T-helper 2 cell treated with Interferon-gamma antibody and Interleukin-4, amounts not matched to agents 100 ng/mL and 5 ng/mL, for 36 hours (primary cell): ENCODE measurements around the gene RPTOR. TPM values are rescaled to one million over a fixed set of nuclear protein-coding genes. Genes with fewer than 3 reads are reported as not detected.

Source experiments
- intact Hi-C: fragments of 100-400 bp; cut with micrococcal nuclease; formaldehyde crosslinking; loops from one replicate; pipeline ENCODE4 v1.15.1; 2023
- total RNA-seq: library from RNA; stranded (reverse); gene quantifications from 2 replicates; pipeline ENCODE4 v1.2.3, GENCODE V29; 2022

RPTOR gene
- total RNA-seq, 1 donor from 2014 or later: 78.5 TPM

DNA sequence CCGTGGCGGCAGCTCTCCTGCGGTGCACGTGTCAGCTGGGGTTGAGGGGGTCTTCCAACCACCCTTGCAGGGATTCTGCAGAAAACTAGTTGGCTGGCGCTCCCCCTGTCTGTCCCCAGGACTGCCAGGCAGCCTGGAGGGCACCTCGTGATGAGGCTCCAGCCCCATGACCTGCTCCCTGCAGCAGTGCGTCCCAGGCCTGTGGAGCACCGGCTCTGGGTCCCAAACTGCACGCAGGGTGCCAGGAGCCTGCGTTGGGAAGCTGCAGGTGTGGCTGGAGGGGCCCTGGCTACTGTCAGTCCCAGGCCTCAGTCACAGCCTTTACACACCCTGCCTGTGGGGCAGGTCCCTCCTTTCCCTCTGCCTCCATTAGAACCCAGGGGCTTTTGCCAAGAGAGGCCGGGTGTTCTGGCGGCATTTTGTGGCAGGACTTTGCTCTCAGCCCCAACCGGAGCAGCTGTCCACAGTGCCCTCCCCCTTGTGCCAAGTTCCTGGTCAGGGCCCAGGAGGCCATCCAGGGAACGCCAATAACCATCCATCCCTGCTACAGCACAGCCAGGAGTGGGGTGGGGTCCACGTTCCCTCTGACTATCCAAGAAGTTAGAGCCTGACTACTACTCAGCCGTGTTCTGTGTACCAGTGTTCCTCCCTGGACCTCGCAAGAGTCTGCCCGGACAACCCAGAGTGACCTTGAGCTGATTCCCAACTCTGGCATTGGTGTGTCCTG, 456.2 kb downstream of the RPTOR start:
- intact Hi-C loops: no loop called here

GRCh38 chr17:81002013-81002384, 457.4 kb downstream of the RPTOR start:
- intact Hi-C loops: no loop called here

DNA sequence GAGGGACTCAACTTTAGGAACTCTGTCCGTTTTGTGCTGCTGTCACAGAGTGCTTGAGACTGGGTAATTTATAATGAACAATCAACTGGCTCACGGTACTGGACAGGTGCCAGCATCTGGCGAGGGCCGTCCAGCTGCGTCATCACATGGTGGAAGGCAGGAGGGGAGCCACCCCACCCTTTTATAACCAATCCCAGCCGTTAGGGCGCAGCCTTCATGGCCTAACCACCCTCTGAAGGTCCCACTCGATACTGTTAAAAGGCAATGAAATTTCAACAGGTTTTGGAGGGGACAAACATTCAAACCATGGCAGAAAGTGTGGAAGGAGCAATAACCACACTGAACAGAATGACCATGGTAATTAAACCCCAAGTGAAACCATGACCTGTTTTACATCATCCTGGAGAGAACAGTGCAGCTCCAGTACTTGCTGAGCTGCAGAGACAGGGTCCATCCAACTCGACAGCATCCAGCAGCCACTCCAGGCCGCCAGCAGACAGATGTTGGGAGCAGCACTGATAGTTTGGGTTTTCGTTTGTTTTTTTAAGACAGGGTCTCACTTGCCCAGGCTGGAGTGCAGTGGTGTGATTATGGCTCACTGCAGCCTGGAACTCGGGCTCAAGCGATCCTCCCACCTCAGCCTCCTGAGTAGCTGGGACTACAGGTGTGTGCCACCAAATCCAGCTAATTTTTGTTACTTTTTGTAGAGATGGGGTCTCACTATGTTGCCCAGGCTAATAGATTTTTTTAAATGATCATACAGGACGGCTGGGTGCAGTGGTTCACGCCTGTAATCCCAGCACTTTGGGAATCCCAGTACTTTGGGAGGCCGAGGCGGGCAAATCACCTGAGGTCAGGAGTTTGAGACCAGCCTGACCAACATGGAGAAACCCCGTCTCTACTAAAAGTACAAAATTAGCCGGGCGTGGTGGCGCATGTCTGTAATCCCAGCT, 458.0 kb downstream of the RPTOR start:
- intact Hi-C loops: no loop called here

DNA sequence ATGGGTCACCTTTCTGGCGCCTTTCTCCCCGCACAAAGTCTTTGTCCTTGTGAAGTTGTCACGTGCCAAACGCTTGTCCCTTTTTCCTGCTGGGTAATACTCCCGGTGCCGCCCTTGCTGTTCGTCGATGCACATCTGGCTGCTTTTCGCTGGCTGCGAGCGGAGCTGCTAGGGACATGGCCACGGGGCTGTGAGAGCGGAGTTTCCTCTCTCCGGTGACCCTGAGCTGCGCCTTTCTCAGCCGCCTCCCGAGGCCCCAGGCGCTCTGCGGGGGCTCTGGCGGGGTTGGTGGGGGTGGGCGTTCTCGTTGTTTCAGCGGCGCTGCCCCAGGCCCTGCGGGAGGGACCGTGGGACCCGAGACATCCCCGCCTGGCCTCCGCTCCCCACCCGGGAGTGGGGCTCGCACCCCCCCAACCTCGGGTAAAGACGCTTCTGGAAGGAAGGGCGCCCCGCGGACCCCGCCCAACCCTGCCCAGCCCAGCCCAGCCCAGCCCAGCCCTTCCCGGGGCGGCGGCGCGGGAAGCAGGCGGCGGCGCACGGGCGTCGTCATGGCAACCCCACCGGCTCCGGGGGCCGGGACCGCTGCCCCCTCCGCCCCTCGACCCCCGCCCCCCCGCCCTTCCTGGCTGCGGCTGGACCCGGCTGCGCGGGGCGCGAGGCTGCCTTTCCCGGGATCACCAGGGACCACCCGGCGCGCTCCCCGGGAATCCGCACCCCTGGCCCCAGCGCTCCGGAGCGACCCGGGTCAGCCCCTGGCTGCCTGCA, 459.3 kb downstream of the RPTOR start:
- intact Hi-C loops: no loop called here

GRCh38 chr17:81006891-81007290, 462.3 kb downstream of the RPTOR start:
- intact Hi-C loops: no loop called here

- intact Hi-C loops: no loop called here
These were observed 463.5 kb downstream of the RPTOR start for GRCh38 chr17:81008140-81008539.

DNA sequence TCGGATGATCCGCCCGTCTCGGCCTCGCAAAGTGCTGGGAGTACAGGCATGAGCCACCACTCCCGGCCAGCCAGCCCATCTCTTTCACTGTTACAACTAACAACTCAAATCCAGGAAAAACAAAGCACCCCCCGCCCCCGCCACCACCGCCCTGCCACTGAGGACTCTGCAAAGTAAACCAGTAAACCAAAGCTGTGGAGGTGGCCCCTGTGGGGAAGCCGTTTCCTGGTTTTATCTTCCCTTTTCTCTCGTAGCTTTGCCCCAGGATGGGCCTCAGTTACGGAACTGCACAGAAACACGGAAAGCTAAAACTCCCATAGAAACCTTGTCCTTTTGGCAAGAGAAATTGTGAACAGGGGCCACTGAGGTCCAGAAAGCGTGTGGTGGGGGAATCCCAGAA, 464.5 kb downstream of the RPTOR start:
- intact Hi-C loops: no loop called here

DNA sequence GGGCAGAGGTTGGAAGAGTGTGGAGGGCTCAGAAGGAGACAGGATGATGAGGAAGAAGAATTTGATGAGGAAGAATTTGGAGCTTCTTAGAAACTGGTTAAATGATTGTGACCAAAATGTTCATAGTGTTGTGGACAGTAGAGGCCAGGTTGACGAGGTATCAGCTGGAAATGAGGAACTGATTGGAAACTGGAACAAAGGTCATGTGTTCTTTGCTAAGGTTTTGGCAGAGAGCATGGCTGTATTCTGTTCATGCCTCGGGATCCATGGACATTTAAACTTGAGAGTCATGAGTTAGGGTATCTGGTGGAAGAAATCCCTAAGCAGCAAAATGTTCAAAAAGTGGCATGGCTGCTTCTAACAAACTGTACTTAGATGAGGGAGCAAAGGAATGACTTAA, 466.3 kb downstream of the RPTOR start:
- intact Hi-C loops: no loop called here

- intact Hi-C loops: no loop called here
These were observed 467.3 kb downstream of the RPTOR start for GRCh38 chr17:81011951-81012350.

DNA sequence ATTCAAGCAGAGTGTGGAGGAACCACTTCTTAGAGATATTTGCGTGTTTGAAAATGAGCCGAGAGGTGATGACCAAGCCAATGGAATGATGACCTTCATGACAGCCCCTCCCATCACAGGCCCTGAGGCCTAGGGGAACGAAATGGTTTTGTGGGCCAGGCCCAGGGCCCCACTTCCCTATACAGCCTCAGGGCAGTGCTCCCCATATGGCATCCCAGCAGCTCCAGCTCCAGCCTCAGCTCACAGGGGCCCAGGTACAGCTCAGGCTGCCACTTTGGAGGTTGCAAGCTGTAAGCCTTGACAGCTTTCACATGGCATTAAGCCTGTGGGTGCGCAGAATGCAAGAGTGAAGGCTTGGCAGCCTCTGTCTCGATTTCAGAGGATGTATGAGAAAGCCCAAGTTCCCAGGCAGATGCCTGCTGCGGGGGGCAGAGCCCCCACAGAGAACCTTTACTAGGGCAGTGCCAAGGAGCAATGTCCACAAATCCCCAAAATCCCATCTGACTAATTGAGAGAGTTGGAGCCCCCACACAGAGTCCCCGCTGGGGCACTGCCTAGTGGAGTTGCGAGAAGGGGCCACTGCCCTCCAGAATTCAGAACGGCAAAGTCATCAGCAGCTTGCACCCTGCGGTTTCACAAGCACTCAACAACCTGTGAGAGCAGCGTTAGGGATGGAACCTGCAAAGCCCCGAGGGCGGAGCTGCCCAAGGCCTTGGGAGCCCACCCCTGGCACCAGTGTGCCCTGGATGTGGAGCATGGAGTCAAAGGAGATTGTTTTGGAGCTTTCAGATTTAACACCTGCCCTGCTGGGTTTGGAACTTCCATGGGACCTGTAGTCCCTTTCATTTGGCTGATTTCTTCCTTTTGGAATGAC, 468.2 kb downstream of the RPTOR start:
- intact Hi-C loops: no loop called here

- intact Hi-C loops: no loop called here
These were observed 469.0 kb downstream of the RPTOR start for GRCh38 chr17:81013642-81014041.

DNA sequence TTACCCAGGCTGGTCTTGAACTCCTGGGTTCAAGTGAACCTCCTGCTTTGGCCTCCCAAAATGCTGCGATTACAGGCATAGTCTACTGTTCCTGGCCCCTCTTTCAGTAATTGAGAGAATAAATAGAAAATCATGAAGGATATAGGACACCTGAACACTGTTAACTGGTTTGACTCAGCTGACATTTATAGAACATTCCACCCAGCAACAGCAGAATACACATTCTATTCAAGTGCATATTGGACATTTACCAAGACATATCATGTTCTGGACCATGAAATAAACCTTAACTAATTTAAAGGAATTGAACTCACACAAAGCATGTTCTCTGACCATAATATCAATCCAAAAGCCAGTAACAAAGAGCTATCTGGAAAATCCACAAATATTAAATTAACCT, 470.5 kb downstream of the RPTOR start:
- intact Hi-C loops: no loop called here

Other genes with a start within 250 kb of the RPTOR start
- gene ENDOV, start 129.7 kb upstream of the RPTOR start, total RNA-seq: 17.6 TPM in 2 replicates
- 28.3 and 29.5 TPM in 2 replicates for gene NPTX1, start 68.2 kb upstream of the RPTOR start, total RNA-seq